ENCODE measurements around the gene RRP8.

The RRP8 gene

GRCh38 chr11:6598555-6598954 lies 4.9 kb downstream of the RRP8 start:
- DNase-seq, result no peak

- DNase-seq, result no peak
Observed at GRCh38 chr11:6596239-6596877, 7.1 kb downstream of the RRP8 start.

- no peak for DNase-seq
Observed at GRCh38 chr11:6594142-6594768, 9.2 kb downstream of the RRP8 start.

- DNase-seq, result no peak
Observed at GRCh38 chr11:6588018-6588417, 15.4 kb downstream of the RRP8 start.

GRCh38 chr11:6587360-6587953 lies 16.0 kb downstream of the RRP8 start:
- no peak for DNase-seq

- no peak for DNase-seq
Observed at GRCh38 chr11:6586434-6587359, 16.7 kb downstream of the RRP8 start.

- no peak for DNase-seq
Observed at GRCh38 chr11:6584528-6584927, 18.9 kb downstream of the RRP8 start.

GRCh38 chr11:6583584-6583983 lies 19.8 kb downstream of the RRP8 start:
- no peak for DNase-seq

GRCh38 chr11:6579681-6580080 lies 23.7 kb downstream of the RRP8 start:
- no peak for DNase-seq

GRCh38 chr11:6578134-6578533 lies 25.3 kb downstream of the RRP8 start:
- DNase-seq, result no peak

GRCh38 chr11:6576471-6577373 lies 26.7 kb downstream of the RRP8 start:
- DNase-seq, result no peak

GRCh38 chr11:6574816-6575715 lies 28.4 kb downstream of the RRP8 start:
- no peak for DNase-seq

GRCh38 chr11:6572215-6572614 lies 31.2 kb downstream of the RRP8 start:
- no peak for DNase-seq

GRCh38 chr11:6571434-6572008 lies 31.9 kb downstream of the RRP8 start:
- no peak for DNase-seq

GRCh38 chr11:6570691-6571427 lies 32.6 kb downstream of the RRP8 start:
- no peak for DNase-seq

GRCh38 chr11:6569706-6570105 lies 33.7 kb downstream of the RRP8 start:
- no peak for DNase-seq

GRCh38 chr11:6568191-6568918 lies 35.1 kb downstream of the RRP8 start:
- no peak for DNase-seq

GRCh38 chr11:6567371-6567745 lies 36.1 kb downstream of the RRP8 start:
- DNase-seq, result no peak

GRCh38 chr11:6566704-6567370 lies 36.6 kb downstream of the RRP8 start:
- no peak for DNase-seq
